Right atrium auricular region (tissue), 2 donors: ENCODE data around the gene PGLYRP2. TPM values are rescaled to one million over a fixed set of nuclear protein-coding genes. Genes with fewer than 3 reads are reported as not detected.
A peak's percentile ranks its signal among the peaks of the same experiment; 100 is the strongest.

Experiments
- DNase-seq: peaks from one replicate; pipeline ENCODE4 v3.0.0-alpha.2; 2019; ENCODE audit warnings: low spot score
- H3K27ac ChIP-seq, 2 donors: fragments of 200-600 bp; sonication (generic); 1 replicate in 1 of 2; 2 replicates in 1 of 2; pipeline ENCODE4 v1.5.1; 2016 to 2019
- H3K27me3 ChIP-seq, 2 donors: fragments of 200-600 bp; sonication (generic); one replicate each; pipeline versions ENCODE4 v1.5.1 to v1.6.0; 2017 to 2019
- H3K36me3 ChIP-seq: fragments of 200-600 bp; sonication (generic); one replicate; pipeline ENCODE4 v1.5.1; 2016
- H3K4me1 ChIP-seq, 2 donors: fragments of 200-600 bp; sonication (generic); one replicate each; pipeline versions ENCODE4 v1.5.1 to v1.6.0; 2017 to 2019
- H3K4me3 ChIP-seq, 2 donors: fragments of 200-600 bp; sonication (generic); 1 replicate in 1 of 2; 2 replicates in 1 of 2; pipeline ENCODE4 v1.5.1; 2017 to 2019; ENCODE audit warnings: mild to moderate bottlenecking in 1 of 2, moderate library complexity in 1 of 2
- H3K9me3 ChIP-seq, 2 donors: fragments of 200-600 bp; sonication (generic); one replicate each; pipeline ENCODE4 v1.5.1; 2019
- microRNA counts, 2 donors: library from miRNA; unstranded; fragments of <30 nt; microRNA quantifications; one replicate each; lab custom pipeline; 2016 to 2017
- microRNA-seq, 2 donors: library from miRNA; unstranded; fragments of <30 nt; microRNA quantifications; one replicate each; pipeline ENCODE4, GENCODE V29; 2016 to 2017; ENCODE audit warnings: borderline number of aligned reads in 2 of 2, borderline replicate concordance in 1 of 2
- total RNA-seq, 2 donors: library from RNA; depleted of rRNA; stranded (reverse); fragments of >200 nt; gene quantifications; one replicate each; pipeline ENCODE4 v1.1.0, GENCODE V29; 2016
- TF ChIP-seq, protein P1 (sequence below), 2 donors: fragments of 200-600 bp; sonication (generic); IDR thresholded peaks; one replicate each; pipeline ENCODE4 v1.5.1; 2019; ENCODE audit warnings: antibody characterized with exemption in 2 of 2

Gene PGLYRP2
- total RNA-seq, 2 donors from 2014 or later = not detected

DNA sequence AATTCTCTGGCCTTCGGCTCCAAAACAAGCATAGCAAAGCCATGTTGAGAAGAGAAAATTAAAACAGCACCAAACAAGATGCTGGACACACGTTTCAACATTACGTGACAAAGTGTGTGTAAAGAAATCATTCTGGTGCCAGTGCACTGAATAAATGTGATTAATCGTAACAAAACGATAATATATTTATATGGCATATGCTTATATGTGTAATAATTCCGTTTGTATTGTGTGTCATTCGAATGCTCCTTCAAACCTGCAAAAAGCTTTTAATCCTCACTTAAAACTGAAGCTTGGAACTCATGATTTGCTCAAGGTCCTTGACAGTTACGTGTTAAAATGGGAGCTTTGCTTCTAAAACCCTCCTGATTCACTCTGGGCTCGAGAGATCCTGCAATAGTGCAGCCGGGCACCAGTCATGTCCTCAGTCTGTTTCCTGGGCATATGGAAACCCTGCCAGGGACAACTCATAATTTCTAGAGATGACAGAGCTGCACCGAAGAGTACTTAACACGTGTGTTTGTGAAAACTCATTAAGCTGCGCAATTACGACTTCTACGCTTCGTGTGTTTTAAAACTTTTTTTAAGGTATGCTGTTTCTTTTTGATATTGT, 59.8 kb downstream of the PGLYRP2 start:
- H3K4me1 ChIP-seq = peaks cover 0 to 48% of the 10 kb centered on the region in 2 donors
- TF ChIP-seq, protein P1, sequence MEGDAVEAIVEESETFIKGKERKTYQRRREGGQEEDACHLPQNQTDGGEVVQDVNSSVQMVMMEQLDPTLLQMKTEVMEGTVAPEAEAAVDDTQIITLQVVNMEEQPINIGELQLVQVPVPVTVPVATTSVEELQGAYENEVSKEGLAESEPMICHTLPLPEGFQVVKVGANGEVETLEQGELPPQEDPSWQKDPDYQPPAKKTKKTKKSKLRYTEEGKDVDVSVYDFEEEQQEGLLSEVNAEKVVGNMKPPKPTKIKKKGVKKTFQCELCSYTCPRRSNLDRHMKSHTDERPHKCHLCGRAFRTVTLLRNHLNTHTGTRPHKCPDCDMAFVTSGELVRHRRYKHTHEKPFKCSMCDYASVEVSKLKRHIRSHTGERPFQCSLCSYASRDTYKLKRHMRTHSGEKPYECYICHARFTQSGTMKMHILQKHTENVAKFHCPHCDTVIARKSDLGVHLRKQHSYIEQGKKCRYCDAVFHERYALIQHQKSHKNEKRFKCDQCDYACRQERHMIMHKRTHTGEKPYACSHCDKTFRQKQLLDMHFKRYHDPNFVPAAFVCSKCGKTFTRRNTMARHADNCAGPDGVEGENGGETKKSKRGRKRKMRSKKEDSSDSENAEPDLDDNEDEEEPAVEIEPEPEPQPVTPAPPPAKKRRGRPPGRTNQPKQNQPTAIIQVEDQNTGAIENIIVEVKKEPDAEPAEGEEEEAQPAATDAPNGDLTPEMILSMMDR (IDR thresholded peaks at IDR 0.05) = peak in 1 of 2 donors; percentile 6
- DNase-seq = no peak

More for the DNA sequence above, 59.8 kb downstream of the PGLYRP2 start:
- Histone ChIP-seq H3K4me3 (peak overlapping the region; percentile 39 to 97), H3K9me3 (no peaks in the 10 kb centered on the region), H3K27ac (peak overlapping the region in 1 of 2 donors; percentile 50), H3K36me3 (peaks cover 31% of the 10 kb centered on the region), H3K27me3 (no peaks in the 10 kb centered on the region)

MicroRNAs encoded within 50 kb of the gene (microRNA counts, 767-probe panel; counts per million panel counts)
- 0 to 496 counts per million in 2 donors for microRNA hsa-miR-1470 (lab: Ali Mortazavi, UCI)

Small RNA genes lying within 50 kb of the gene (microRNA-seq; reads per million reads assigned to microRNA genes)
- gene MIR1470 = 0 reads per million in 2 donors

Other genes starting within 250 kb of the PGLYRP2 start
- gene EPHX3, start 247.1 kb downstream of the PGLYRP2 start, total RNA-seq = under 1 TPM; 0.52 to 0.63 TPM
- gene BRD4, start 147.0 kb downstream of the PGLYRP2 start, total RNA-seq = 10 to 100 TPM; 23.6 to 41.0 TPM
- 10 to 100 TPM; 12.3 to 17.9 TPM for gene AKAP8, start 99.7 kb downstream of the PGLYRP2 start, total RNA-seq
- gene AKAP8L, start 60.5 kb downstream of the PGLYRP2 start, total RNA-seq = 10 to 100 TPM; 66.5 to 78.2 TPM
- 10 to 100 TPM; 22.4 to 44.2 TPM for gene WIZ, start 29.5 kb downstream of the PGLYRP2 start, total RNA-seq
- 1 to 10 TPM in 1 of 2 donors, under 1 TPM in 1; 0.48 to 1.7 TPM for gene RASAL3, start 15.0 kb downstream of the PGLYRP2 start, total RNA-seq
- not detected for gene CYP4F22, start 29.0 kb upstream of the PGLYRP2 start, total RNA-seq
- gene CYP4F8, start 135.7 kb upstream of the PGLYRP2 start, total RNA-seq = not detected
- gene CYP4F3, start 161.4 kb upstream of the PGLYRP2 start, total RNA-seq = under 1 TPM in 1 of 2 donors, not detected in 1; 0.15 TPM
- 1 to 10 TPM; 3.1 to 4.3 TPM for gene CYP4F12, start 193.6 kb upstream of the PGLYRP2 start, total RNA-seq
- gene OR10H2, start 248.5 kb upstream of the PGLYRP2 start, total RNA-seq = not detected